Upper lobe of left lung (tissue), 4 donors: Measurements from ENCODE around the gene POLQ.

Experiments
- CTCF ChIP-seq, 6 experiments: fragments of 450-650 bp in 4 of 6; fragments of 200-600 bp in 2 of 6; sonication (generic) in 2 of 6; IDR thresholded peaks; one replicate each; pipeline ENCODE4 v1.5.1; 2016 to 2019; ENCODE audit warnings: antibody characterized with exemption in 6 of 6
- EP300 ChIP-seq, 4 donors: sonication (generic); formaldehyde crosslinking; IDR thresholded peaks; one replicate each; pipeline ENCODE4 v1.5.1; 2017; ENCODE audit warnings: antibody characterized with exemption in 4 of 4, control low read depth in 2 of 4
- POLR2A ChIP-seq, 4 donors: fragments of 450-650 bp; IDR thresholded peaks; one replicate each; pipeline ENCODE4 v1.5.1; 2016 to 2017; ENCODE audit warnings: antibody characterized with exemption in 4 of 4, mild to moderate bottlenecking in 2 of 4

- no peak for TF ChIP-seq CTCF (IDR thresholded peaks at IDR 0.05)
- TF ChIP-seq EP300 (IDR thresholded peaks at IDR 0.05), result no peak
- no peak for TF ChIP-seq POLR2A (IDR thresholded peaks at IDR 0.05)
Observed at GRCh38 chr3:121483290-121483689, 62.5 kb downstream of the POLQ start.
